Activated T-cell treated with anti-CD3 and anti-CD28 coated beads for 24 hours (primary cell): ENCODE results near the gene ATP6V1D.
"Not testable (repeated sequence)": the region's sequence is repeated elsewhere in the genome, so short reads cannot be mapped to it uniquely, and the experiment has no call there.

Source experiments
- DNase-seq: peaks from one replicate; pipeline ENCODE4 v3.0.0-alpha.2; 2020; ENCODE audit warnings: low read depth

Gene ATP6V1D

DNA sequence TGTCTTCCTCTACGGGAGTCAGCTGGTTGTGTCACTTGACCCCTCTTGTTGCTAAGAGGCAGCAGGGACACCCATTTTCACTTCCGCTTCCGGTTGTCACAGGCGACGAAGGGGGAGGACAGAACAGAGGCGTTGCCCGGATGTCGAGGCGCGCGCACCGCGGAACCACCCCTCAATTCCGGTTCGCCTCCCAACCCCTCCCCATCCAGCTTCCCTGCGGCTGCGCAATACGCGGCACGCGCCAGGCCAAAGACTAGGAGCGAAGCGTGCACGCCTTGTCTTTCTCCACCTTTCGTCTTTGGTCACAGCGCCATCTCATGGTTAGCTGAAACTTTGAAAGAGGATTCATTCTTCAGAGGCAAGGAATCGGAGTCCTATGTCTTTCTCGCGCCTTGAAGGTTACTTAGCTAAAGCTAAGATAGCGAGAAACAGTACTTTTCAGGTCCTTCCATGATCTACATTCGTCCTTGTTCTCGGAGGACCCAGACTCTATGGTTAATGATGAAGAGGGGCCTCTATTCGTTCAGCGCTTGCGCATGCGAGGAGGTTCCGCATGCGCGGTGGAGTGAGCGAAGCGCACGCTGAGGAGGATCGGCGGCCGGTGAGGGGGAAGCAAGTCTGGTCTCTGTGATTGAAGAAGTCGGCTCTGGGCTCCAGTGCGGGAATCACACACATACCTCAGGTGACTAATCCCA lies at the start of gene ATP6V1D, which contains the start of gene EIF2S1:
ATP6V1D (minus strand) TSS at position 30 of the 695 bp plus-strand sequence. CDS start 106 bp downstream, outside the sequence.
EIF2S1 (plus strand) TSS at position 554 of the 695 bp plus-strand sequence. CDS start 4,440 bp downstream, outside the sequence.
- DNase-seq, result peak; percentile 99

GRCh38 chr14:67408122-67408801 lies 48.7 kb upstream of the ATP6V1D start:
- not testable (repeated sequence) for DNase-seq

- DNase-seq, result no peak
Measured at GRCh38 chr14:67405771-67406170, 46.2 kb upstream of the ATP6V1D start.

- no peak for DNase-seq
Measured at GRCh38 chr14:67400434-67400833, 40.8 kb upstream of the ATP6V1D start.

DNA sequence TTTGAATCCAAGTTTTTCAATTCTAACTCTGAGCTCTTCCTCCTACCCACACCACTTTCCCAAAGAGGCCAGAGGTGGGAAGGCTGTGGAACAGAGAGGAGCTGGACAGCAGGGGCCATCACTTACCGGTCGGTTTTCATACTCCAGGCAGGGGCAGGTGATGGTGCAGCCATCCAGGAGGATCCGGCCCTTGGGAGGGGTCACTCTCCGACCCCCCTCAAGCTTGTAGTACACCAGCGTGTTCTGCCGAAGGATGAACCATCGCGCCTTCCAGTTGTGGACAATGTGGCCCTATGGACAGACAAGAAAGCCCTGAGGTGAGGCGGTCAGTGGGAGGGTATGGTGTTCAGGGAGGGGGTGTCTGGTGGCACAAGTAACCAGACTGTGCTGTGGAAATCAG lies 37.9 kb upstream of the ATP6V1D start:
- no peak for DNase-seq

GRCh38 chr14:67396381-67396970 lies 36.9 kb upstream of the ATP6V1D start:
- DNase-seq, result no peak

DNA sequence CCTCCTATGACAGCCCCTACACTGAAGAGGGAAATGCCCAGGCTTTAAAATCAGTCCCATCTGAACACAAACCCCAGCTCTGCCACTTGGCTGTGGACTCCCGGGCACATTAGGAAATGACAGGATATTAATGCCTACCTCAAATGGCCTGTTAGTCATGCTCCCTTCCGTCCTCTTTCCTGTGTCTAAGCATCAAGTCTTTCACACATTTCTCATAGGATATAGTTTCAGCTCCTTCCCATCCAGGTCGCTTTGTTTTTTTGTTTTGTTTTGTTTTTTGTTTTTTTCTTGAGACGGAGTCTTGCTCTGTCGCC lies 36.2 kb upstream of the ATP6V1D start:
- no peak for DNase-seq

GRCh38 chr14:67395086-67395875 lies 35.7 kb upstream of the ATP6V1D start:
- DNase-seq, result no peak

DNA sequence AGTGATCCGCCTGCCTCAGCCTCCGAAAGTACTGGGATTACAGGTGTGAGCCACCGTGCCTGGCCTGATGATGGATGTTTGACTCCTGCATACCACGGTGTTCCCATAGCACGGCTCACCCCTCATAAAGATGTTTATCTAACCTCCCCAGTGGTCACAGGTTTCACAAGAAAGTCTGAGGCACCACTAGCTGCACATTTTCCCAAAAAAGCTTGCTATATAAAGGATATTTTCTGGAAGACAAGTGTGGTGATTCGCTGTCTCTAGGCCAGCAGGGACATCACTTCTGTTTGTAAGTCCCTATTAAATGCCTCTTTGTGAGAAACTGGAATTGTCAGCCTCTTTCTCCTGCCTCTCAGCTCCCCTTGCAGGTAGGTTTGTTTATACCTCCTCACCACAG lies 34.1 kb upstream of the ATP6V1D start:
- no peak for DNase-seq

DNA sequence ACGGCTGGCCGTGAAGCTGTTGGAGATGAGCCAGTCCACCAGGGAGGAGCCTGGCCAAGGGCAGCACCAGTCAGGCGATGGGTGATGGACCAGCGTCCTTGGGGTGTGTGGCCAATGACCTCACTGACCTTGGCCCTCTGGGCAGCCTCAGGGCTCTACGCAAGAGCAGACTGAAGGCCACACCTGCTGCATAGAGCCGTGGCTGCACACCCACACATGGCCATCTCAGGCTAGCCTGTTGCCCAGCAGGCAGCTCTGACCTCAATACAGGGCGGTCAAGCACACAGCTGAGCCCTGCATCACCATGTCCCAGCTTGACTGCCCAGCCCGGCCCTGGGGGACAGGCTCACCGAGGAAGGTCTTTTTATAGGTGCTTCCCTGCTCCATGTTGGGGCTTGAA lies 33.2 kb upstream of the ATP6V1D start:
- no peak for DNase-seq

DNA sequence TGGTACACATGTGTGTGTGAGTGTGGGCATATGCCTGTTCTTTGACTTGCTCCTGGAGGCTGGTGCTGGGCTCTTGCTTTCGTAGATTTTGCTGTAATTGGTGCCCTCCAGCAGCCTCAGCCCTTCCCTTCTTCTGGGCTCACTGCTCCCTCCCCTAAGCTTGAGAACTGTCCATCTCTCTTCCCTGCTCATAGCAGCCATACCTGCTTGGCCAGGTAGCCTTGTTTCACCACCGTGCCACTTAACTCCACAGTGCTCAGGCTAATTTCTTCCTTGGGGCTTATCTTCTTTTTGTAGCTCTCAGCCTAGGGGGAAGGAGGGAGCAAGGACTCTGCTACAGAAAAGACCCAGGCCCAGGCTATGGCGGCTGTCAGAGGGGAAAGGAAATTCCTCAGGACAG lies 32.5 kb upstream of the ATP6V1D start:
- no peak for DNase-seq

DNA sequence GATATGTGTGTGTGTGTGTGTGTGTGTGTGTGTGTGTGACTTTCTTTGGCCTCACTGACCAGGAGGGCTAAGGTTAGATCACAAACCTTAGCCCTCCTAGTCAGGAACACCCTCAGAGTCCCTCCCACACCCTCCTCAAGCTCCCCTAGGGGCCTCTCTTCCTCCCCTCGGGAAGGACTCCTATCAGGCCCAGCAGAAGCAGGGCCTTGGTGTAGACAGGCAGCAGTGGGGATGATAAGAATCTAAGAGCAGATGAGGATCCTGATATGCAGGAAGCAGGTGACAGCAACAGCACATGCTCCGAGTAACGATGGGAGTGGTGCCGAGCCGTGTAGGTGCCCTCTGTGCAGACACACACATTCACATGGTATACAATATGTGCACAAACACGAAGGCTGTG lies 31.7 kb upstream of the ATP6V1D start:
- no peak for DNase-seq

GRCh38 chr14:67389811-67390534 lies 30.4 kb upstream of the ATP6V1D start:
- no peak for DNase-seq

DNA sequence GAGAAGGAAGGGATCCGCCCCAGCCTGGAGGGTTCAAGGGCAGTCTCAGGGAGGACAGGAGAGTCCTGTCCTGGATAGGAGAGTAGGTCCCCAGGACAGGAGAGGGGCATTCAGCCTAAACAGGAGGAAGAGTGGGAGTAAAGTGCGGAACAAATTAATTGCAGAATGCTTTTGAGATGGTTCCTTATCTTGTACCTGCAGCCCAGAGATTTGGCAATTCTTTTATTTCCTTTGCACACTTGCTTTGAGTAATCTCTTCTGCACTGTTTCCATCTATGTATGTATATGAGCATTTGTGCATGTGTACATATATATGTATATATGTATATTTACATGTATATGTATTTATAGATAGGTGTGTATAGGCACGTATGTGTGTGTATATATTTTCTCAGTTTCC lies 29.7 kb upstream of the ATP6V1D start:
- DNase-seq, result no peak

- DNase-seq, result no peak
Measured at GRCh38 chr14:67387195-67387594, 27.6 kb upstream of the ATP6V1D start.

DNA sequence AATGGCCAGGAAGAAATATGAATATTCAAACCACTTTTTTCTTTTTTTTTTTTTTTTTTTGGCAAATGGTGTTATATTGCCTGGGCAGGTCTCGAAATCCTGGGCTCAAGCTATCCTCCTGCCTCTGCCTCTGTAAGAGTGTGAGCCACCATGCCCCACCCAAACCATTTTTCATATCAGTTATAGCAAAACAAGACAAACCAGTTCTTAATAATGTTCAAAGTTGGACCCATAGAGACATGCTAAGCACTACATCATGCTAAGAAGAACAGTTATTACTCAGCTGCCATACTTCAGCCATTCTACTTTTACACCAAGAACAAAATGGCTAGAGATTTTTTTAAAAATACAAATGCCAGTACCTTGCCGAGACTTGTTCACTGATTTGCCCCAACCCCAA lies 26.0 kb upstream of the ATP6V1D start:
- no peak for DNase-seq

- no peak for DNase-seq
Measured at GRCh38 chr14:67385120-67385519, 25.5 kb upstream of the ATP6V1D start.

GRCh38 chr14:67377916-67378315 lies 18.3 kb upstream of the ATP6V1D start:
- DNase-seq, result no peak

GRCh38 chr14:67373347-67373746 lies 13.7 kb upstream of the ATP6V1D start:
- DNase-seq, result no peak

GRCh38 chr14:67372833-67373232 lies 13.2 kb upstream of the ATP6V1D start:
- DNase-seq, result no peak

DNA sequence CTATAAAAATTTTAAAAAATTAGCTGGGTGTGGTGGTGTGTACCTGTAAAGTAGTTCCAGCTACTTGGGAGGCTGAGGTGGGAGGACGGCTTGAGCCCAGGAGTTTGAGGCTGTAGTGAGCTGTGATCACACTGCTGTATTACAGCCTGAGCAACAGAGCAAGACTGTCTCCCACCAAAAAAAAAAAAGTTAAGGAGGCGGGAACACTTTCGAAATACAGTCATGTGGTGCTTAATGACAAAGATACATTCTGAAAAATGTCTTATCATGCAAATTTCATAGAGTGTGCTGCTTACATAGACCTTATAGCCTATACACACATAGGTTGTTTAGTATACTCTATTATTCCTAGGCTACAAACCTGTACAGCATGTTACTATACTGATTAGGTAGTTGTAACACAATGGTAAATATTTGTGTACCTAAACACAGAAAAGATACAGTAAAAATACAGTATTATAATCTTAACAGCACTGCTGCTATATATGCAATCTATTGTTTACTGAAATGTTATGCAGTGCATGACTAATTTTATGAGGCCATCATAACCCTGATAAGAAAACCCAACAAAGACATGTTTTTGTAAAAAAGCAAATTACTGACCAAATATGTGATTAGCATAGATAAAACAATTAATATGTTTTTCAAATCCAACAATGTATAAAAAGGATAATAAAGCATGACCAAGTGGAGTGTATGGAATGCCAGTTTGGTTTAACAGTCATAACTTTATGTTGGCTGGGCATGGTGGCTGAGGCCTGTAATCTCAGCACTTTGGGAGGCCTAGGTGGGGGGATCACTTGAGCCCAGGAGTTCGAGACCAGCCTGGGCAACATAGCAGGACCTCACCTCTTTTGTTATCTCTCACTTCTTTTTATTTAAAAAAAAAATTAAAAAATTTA lies 11.9 kb upstream of the ATP6V1D start:
- DNase-seq, result no peak
